Stimulated activated CD4-positive, alpha-beta T cell treated with anti-CD3 and anti-CD28 coated beads, Interleukin-12 subunit alpha, Interleukin-12 subunit beta, amount 100 ng/mL, for 24 hours (primary cell): ENCODE measurements around the gene CNPY4.

ENCODE experiments used
- DNase-seq, 2 experiments: peaks; one replicate each; pipeline ENCODE4 v3.0.0-alpha.2; 2020; ENCODE audit warnings: low read depth in 2 of 2

The CNPY4 gene

GRCh38 chr7:100167912-100168323, 48.5 kb downstream of the CNPY4 start:
- no peak for DNase-seq

GRCh38 chr7:100169147-100169850, 49.9 kb downstream of the CNPY4 start:
- no peak for DNase-seq

- no peak for DNase-seq
Measured at GRCh38 chr7:100170101-100170897, 50.9 kb downstream of the CNPY4 start.

GRCh38 chr7:100171087-100171681, 51.8 kb downstream of the CNPY4 start:
- no peak for DNase-seq

- no peak for DNase-seq
Measured at GRCh38 chr7:100171840-100172239, 52.4 kb downstream of the CNPY4 start.

GRCh38 chr7:100173806-100174495, 54.5 kb downstream of the CNPY4 start:
- no peak for DNase-seq

GRCh38 chr7:100174582-100174981, 55.1 kb downstream of the CNPY4 start:
- no peak for DNase-seq
